Left ventricle myocardium superior (tissue), 1 donor: Measurements from ENCODE around the gene FGD2. TPM values are rescaled to one million over a fixed set of nuclear protein-coding genes. Genes with fewer than 3 reads are reported as not detected.

Source experiments
- ATAC-seq: fragments of 200-7000 bp; cut with Tn5 transposase; one replicate; pipeline ENCODE4 v1.9.1; 2020; ENCODE audit warnings: mild to moderate bottlenecking, moderate library complexity
- DNase-seq: peaks from one replicate; pipeline ENCODE4 v3.0.0-alpha.2; 2020
- intact Hi-C: fragments of 100-400 bp; cut with micrococcal nuclease; formaldehyde crosslinking; loops from one replicate; pipeline ENCODE4 v1.11.0; 2022
- total RNA-seq: library from RNA; stranded (reverse); fragmentation: NEBNext Ultra II Directional; extraction: Animal tissue kit (Norgen Biotek cat#: 25700); gene quantifications from one replicate; pipeline ENCODE4 v1.2.1, GENCODE V29; 2021
- donor health status: DM: no; HTN: yes; CAD: no; lungs with severe emphysema.

The FGD2 gene
- total RNA-seq, 1 donor from 2014 or later, result 8.0 TPM

DNA sequence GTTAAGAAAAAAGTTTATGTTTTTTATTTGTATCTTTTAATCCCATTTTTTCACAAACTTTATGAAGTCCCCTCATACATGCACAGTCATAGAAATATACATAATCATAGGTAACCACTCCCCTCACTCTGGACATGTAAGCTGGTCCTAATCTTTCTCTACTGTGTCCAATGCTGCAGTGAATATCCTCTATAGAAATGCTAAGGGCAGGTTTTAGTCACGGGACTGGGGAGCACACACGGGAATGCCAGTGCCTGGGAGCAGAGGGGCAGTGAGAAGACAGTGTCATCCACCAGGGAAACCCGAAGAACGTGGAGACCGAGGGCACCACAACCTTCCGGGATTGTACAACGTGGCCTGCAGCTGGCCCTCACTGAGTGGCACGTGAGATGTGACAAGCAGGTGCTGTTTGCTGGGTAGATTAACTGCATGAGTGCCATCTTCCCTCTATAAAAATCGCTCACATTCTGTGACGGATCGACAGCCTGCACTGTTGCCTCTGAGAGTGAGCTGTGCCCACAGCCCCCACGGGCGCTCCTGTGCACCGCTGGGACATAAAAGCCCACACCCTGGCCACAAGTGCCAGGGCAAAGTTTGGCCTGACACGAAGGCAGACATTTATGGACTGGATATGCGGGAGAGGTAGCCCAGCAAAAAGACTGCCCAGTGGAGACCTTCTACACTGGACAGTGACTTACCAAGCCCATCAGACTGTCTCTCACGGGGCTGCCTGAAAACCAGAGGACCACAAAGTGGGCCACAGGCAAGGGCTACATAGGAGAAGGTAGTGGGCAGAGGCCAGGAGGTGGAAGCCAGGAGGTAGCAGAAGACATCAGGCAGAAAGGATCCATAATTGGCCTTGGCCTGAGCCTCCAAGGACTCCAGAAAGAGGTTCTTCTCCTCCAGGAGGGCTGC is 63.2 kb downstream of the FGD2 start:
- DNase-seq, result no peak
- no peak for ATAC-seq

DNA sequence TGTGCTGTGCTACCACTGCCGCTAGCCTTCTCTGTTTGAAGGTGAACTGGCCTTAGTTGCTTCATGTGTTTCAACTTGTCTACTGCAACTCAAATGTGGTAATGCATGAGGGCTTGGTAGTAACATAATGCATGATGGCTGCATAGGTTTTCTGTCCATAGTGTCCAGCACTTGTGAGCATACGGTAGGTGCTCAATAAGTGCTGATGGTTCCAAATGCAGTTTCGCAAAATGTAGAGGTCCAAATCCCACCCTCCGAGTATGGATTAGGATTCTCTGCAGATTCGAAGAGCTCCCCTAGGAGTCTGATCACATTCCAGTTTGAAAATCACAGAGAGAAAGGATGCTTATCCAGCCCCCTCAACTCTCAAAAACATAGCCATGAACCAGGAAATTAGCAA is 64.2 kb downstream of the FGD2 start:
- ATAC-seq, result no peak
- DNase-seq, result no peak
- intact Hi-C loops, result no loop called here

More for the DNA sequence above, 63.2 kb downstream of the FGD2 start:
- intact Hi-C loops, result no loop called here

DNA sequence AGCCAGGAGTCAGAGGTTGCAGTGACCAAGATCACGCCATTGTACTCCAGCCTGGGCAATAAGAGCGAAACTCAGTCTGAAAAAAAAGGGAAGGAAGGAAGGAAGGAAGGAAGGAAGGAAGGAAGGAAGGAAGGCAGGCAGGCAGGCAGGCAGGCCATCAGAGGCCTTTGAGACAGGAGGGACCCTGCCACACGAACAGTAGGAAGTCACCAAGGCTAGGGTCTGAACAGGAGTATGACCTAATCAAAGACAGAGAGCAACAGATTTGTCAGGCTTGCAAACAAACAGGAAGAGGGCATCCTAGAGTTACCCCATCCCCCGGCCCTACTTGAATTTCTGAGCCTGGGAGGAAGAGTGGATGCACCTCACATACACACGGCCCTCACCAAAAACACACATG is 67.1 kb downstream of the FGD2 start:
- ATAC-seq (no peak), DNase-seq (no peak)
- intact Hi-C loops, result no loop called here

DNA sequence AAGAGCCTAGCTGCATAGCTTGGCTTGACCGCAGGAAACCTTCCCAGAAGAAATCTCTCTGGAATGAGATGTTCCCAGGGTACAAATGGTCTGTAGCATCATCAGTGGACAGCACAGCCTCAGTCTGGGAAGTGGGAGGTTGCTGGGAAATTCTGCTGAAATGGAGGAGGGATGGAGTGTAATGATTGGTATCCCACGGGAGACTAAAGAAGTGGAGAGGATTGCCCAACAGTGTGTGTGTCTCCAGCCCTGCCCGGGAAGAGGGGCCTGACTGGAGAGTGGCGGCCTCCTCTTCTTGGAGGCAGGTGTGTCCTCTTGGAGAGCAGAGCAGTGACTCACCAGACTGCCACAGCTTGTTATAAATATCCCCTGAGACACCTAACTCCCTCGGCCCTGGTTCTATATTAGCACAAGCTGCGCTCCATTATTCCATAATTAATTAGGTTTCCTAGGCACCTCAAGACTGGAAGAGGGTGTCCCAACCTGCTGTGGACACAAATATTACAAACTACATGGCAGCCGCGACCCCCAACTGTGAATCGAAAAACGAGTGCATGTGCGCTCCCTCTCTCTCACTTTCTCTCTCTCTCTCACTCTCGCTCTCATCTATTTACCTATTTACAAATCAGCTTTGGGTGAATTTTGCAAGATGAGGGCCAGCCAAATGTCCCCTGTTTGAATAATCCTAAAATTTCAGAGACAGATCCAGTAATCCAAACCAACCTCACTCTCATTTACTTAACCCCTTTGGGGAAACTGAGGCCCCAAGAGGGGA is 68.8 kb downstream of the FGD2 start:
- intact Hi-C loops, result no loop called here
- ATAC-seq, result peak; percentile 84
- peak; percentile 73 for DNase-seq

DNA sequence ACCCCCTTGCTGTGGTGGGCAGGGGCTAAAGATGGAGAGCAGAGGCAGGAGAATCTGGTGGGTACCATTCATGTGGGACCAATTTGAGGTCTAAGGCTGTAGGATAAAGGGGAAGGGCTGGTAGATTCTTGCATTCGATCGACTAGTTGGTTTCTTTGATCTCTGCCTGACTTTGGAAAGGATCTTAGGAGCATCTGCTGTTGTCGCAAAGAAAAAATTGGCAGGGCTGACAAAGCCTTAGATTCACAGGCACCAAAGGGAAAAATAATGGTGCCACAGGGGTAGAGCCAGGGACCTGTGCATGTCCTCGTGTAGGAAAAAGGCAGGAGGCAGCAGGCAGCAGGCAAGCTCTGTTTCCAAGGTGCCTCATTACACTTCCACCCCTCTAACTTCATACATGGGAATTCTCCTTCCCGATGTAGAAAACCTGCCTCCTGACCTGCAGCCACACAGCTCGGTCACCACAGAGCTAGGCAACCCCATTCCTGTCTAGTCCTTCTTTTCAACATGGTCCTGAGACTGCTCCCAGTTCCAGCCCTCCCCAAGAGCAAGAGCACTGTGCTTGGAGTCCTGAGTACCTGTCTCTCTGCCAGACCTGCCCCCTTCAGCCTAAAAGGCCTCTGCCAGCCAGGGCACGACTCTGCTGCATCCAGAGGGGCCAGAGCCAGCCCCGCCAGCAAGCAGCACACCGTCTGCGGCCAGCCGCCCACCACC is 71.9 kb downstream of the FGD2 start:
- intact Hi-C loops, result no loop called here
- DNase-seq (no peak), ATAC-seq (peak; percentile 13)

DNA sequence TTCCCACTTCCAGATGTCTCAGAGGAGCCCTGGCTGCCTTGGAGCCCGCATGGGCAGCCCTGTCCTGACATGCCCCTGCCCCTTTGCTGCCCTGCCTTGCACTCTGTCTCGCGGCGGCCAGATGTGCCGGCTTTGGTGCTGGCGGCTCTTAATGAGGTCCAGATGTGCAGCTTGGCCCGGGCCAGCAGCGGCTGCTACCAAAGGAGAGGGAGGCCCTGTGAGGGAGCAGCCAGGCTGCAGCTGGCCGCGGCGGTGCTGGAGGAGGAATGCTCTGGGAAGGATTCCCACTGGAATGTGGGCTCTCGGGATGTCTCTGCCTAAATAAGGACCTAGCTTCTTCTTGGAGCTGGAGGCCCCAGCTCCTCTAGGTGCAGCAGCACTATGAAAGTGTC is 72.4 kb downstream of the FGD2 start:
- ATAC-seq, result peak; percentile 90
- intact Hi-C loops, result no loop called here
- DNase-seq, result peak; percentile 91

Other genes starting within 250 kb of the FGD2 start
- gene CPNE5, start 166.2 kb upstream of the FGD2 start, total RNA-seq, result 20.4 TPM
- gene PPIL1, start 130.9 kb upstream of the FGD2 start, total RNA-seq, result 60.3 TPM
- gene C6orf89, start 119.7 kb upstream of the FGD2 start, total RNA-seq, result 76.6 TPM
- 4.1 TPM for gene PI16, start 50.9 kb upstream of the FGD2 start, total RNA-seq
- gene MTCH1, start 19.5 kb upstream of the FGD2 start, total RNA-seq, result 216 TPM
- 35.0 TPM for gene PIM1, start 164.5 kb downstream of the FGD2 start, total RNA-seq